ENCODE data around the gene KLC1.

KLC1 gene

GRCh38 chr14:103729496-103730448 lies 100.8 kb downstream of the KLC1 start:
- FAIRE-seq (no peak), DNase-seq (ENCODE audit: insufficient read length, low spot score) (no peak)
- TF ChIP-seq POU2F2 (IDR thresholded peaks at IDR 0.05; ENCODE audit: low read depth, low read length) = no peak
- no peak for TF ChIP-seq PAX5 (IDR thresholded peaks at IDR 0.05; ENCODE audit: insufficient read depth, low read length, severe bottlenecking)
- TF ChIP-seq POLR2A (IDR thresholded peaks at IDR 0.05; ENCODE audit: low read depth, low read length) = no peak
- no peak for TF ChIP-seq POLR2AphosphoS5 (IDR thresholded peaks at IDR 0.05; ENCODE audit: low read depth, low read length)
- TF ChIP-seq SPI1 (IDR thresholded peaks at IDR 0.05; ENCODE audit: low read depth, low read length) = no peak
- no peak for TF ChIP-seq TAF1 (IDR thresholded peaks at IDR 0.05; ENCODE audit: low read depth, low read length)

- FAIRE-seq (no peak), DNase-seq (ENCODE audit: insufficient read length, low spot score) (no peak)
- no peak for TF ChIP-seq SPI1 (IDR thresholded peaks at IDR 0.05; ENCODE audit: low read depth, low read length)
- no peak for TF ChIP-seq PAX5 (IDR thresholded peaks at IDR 0.05; ENCODE audit: insufficient read depth, low read length, severe bottlenecking)
- no peak for TF ChIP-seq POU2F2 (IDR thresholded peaks at IDR 0.05; ENCODE audit: low read depth, low read length)
- TF ChIP-seq POLR2AphosphoS5 (IDR thresholded peaks at IDR 0.05; ENCODE audit: low read depth, low read length) = no peak
- no peak for TF ChIP-seq TAF1 (IDR thresholded peaks at IDR 0.05; ENCODE audit: low read depth, low read length)
- TF ChIP-seq POLR2A (IDR thresholded peaks at IDR 0.05; ENCODE audit: low read depth, low read length) = no peak
Observed at GRCh38 chr14:103730490-103731035, 101.6 kb downstream of the KLC1 start.

GRCh38 chr14:103731481-103731880 lies 102.5 kb downstream of the KLC1 start:
- TF ChIP-seq POLR2AphosphoS5 (IDR thresholded peaks at IDR 0.05; ENCODE audit: low read depth, low read length) (no peak), POU2F2 (IDR thresholded peaks at IDR 0.05; ENCODE audit: low read depth, low read length) (no peak), POLR2A (IDR thresholded peaks at IDR 0.05; ENCODE audit: low read depth, low read length) (no peak), PAX5 (IDR thresholded peaks at IDR 0.05; ENCODE audit: insufficient read depth, low read length, severe bottlenecking) (no peak), TAF1 (IDR thresholded peaks at IDR 0.05; ENCODE audit: low read depth, low read length) (no peak), SPI1 (IDR thresholded peaks at IDR 0.05; ENCODE audit: low read depth, low read length) (no peak)
- no peak for FAIRE-seq
- no peak for DNase-seq (ENCODE audit: insufficient read length, low spot score)

GRCh38 chr14:103731916-103732867 lies 103.2 kb downstream of the KLC1 start:
- no peak for FAIRE-seq
- TF ChIP-seq POLR2A (IDR thresholded peaks at IDR 0.05; ENCODE audit: low read depth, low read length) (no peak), POLR2AphosphoS5 (IDR thresholded peaks at IDR 0.05; ENCODE audit: low read depth, low read length) (no peak), POU2F2 (IDR thresholded peaks at IDR 0.05; ENCODE audit: low read depth, low read length) (no peak), TAF1 (IDR thresholded peaks at IDR 0.05; ENCODE audit: low read depth, low read length) (no peak), SPI1 (IDR thresholded peaks at IDR 0.05; ENCODE audit: low read depth, low read length) (no peak), PAX5 (IDR thresholded peaks at IDR 0.05; ENCODE audit: insufficient read depth, low read length, severe bottlenecking) (no peak)
- DNase-seq (ENCODE audit: insufficient read length, low spot score) = no peak

DNA sequence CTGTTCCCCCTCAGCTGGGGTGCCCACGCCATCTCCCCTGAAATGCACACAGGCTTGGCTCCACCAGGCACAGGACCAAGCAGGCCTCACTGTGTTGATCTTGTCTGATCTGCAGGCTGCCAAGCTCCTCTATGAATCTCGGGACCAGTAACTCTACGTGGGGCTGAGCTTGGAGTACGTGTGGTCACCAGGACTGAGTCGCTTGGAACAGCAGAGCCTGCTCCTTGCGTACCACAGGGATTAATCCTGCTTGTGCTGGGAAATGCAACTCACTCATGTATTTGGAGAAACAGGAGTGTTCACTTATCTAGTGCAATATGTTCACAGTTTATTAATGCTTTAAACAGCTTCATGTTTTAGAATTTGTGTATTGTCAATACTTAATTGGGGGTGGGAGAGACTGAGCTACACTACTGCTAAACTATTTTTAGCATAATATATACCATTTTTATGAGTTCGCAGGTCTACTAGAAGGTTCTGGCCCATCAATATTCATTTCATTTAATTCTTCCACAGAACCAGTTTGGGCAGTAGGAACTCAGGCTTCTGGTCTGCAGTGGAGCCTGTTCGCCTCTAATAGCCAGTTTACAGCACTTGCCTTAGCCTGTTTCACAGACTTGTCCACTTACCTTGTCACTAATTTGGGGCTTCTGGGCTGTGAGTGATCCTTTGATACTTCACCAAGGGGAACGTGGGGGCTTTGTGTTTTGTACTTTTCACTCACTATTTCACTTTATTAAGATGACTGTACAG lies 104.0 kb downstream of the KLC1 start:
- no peak for TF ChIP-seq TAF1 (IDR thresholded peaks at IDR 0.05; ENCODE audit: low read depth, low read length)
- FAIRE-seq (no peak), DNase-seq (ENCODE audit: insufficient read length, low spot score) (no peak)

DNA sequence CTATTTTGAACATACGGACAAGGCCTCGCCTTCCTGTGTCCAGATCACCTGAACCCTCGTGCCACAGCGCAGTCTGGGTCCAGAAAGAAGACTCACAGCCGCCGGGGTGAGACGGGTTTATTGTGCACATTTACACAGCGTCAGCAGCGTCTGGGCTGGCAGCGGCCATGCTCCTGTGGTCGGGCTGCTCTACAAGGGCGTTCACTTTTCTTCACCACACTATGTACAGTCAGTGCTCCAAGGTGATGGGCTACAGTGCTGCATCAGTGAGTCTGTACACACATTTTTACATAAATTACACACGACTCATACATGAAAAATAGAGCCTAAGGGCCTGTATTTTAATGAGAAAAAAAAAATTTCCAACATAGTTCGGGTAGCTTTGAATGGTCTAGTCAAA lies 104.6 kb downstream of the KLC1 start:
- no peak for TF ChIP-seq PAX5 (IDR thresholded peaks at IDR 0.05; ENCODE audit: insufficient read depth, low read length, severe bottlenecking)
- TF ChIP-seq POLR2A (IDR thresholded peaks at IDR 0.05; ENCODE audit: low read depth, low read length) = no peak
- TF ChIP-seq POU2F2 (IDR thresholded peaks at IDR 0.05; ENCODE audit: low read depth, low read length) = no peak
- TF ChIP-seq SPI1 (IDR thresholded peaks at IDR 0.05; ENCODE audit: low read depth, low read length) = no peak
- no peak for TF ChIP-seq TAF1 (IDR thresholded peaks at IDR 0.05; ENCODE audit: low read depth, low read length)
- no peak for TF ChIP-seq POLR2AphosphoS5 (IDR thresholded peaks at IDR 0.05; ENCODE audit: low read depth, low read length)
- FAIRE-seq (no peak), DNase-seq (ENCODE audit: insufficient read length, low spot score) (no peak)

GRCh38 chr14:103734081-103734888 lies 105.3 kb downstream of the KLC1 start:
- FAIRE-seq (no peak), DNase-seq (ENCODE audit: insufficient read length, low spot score) (no peak)
- TF ChIP-seq POLR2AphosphoS5 (IDR thresholded peaks at IDR 0.05; ENCODE audit: low read depth, low read length) (no peak), SPI1 (IDR thresholded peaks at IDR 0.05; ENCODE audit: low read depth, low read length) (no peak), POLR2A (IDR thresholded peaks at IDR 0.05; ENCODE audit: low read depth, low read length) (no peak), POU2F2 (IDR thresholded peaks at IDR 0.05; ENCODE audit: low read depth, low read length) (no peak), PAX5 (IDR thresholded peaks at IDR 0.05; ENCODE audit: insufficient read depth, low read length, severe bottlenecking) (no peak), TAF1 (IDR thresholded peaks at IDR 0.05; ENCODE audit: low read depth, low read length) (no peak)

- no peak for TF ChIP-seq TAF1 (IDR thresholded peaks at IDR 0.05; ENCODE audit: low read depth, low read length)
- TF ChIP-seq SPI1 (IDR thresholded peaks at IDR 0.05; ENCODE audit: low read depth, low read length) = no peak
- no peak for TF ChIP-seq POLR2AphosphoS5 (IDR thresholded peaks at IDR 0.05; ENCODE audit: low read depth, low read length)
- no peak for FAIRE-seq
- DNase-seq (ENCODE audit: insufficient read length, low spot score) = no peak
Observed at GRCh38 chr14:103735022-103735421, 106.0 kb downstream of the KLC1 start.

Measured in GM12891 (cell line).